Activated effector memory CD4-positive, alpha-beta T cell treated with anti-CD3 and anti-CD28 coated beads, Interleukin-2, amount 50 U/mL, for 16 hours (primary cell): ENCODE measurements around the gene DDX41.
A peak's percentile ranks its signal among the peaks of the same experiment; 100 is the strongest.

Experiments used
- DNase-seq: peaks from one replicate; pipeline ENCODE4 v3.0.0-alpha.2; 2020

DDX41 gene

GRCh38 chr5:177512736-177513380 is 3.9 kb downstream of the DDX41 start:
- DNase-seq: no peak

- no peak for DNase-seq
These were observed 4.7 kb downstream of the DDX41 start for GRCh38 chr5:177511796-177512675.

- no peak for DNase-seq
These were observed 5.6 kb downstream of the DDX41 start for GRCh38 chr5:177511181-177511580.

GRCh38 chr5:177510567-177511053 is 6.2 kb downstream of the DDX41 start:
- no peak for DNase-seq

GRCh38 chr5:177509991-177510566 is 6.7 kb downstream of the DDX41 start:
- DNase-seq: no peak

- DNase-seq: no peak
These were observed 7.3 kb downstream of the DDX41 start, which contains the start of gene DOK3 for GRCh38 chr5:177509381-177509951. DOK3 (minus strand) TSS chr5:177509826; CDS start chr5:177509540, 286 bp downstream.

GRCh38 chr5:177508837-177509236 is 7.9 kb downstream of the DDX41 start:
- no peak for DNase-seq

- no peak for DNase-seq
These were observed 8.5 kb downstream of the DDX41 start for GRCh38 chr5:177508221-177508611.

- DNase-seq: no peak
These were observed 9.1 kb downstream of the DDX41 start for GRCh38 chr5:177507596-177508220.

GRCh38 chr5:177507165-177507564 is 9.6 kb downstream of the DDX41 start:
- DNase-seq: no peak

GRCh38 chr5:177505075-177505474 is 11.7 kb downstream of the DDX41 start:
- DNase-seq: no peak

- no peak for DNase-seq
These were observed 12.4 kb downstream of the DDX41 start for GRCh38 chr5:177504086-177505056.

GRCh38 chr5:177503351-177504085 is 13.2 kb downstream of the DDX41 start:
- DNase-seq: no peak

GRCh38 chr5:177502886-177503285 is 13.9 kb downstream of the DDX41 start:
- no peak for DNase-seq

GRCh38 chr5:177501874-177502678 is 14.7 kb downstream of the DDX41 start:
- no peak for DNase-seq

GRCh38 chr5:177500685-177501522 is 15.9 kb downstream of the DDX41 start:
- peak; percentile 95 for DNase-seq

GRCh38 chr5:177499842-177500241 is 16.9 kb downstream of the DDX41 start:
- DNase-seq: no peak

GRCh38 chr5:177498013-177498787 is 18.6 kb downstream of the DDX41 start:
- DNase-seq: no peak
